Measurements from ENCODE around the gene POLR3H.
"Not testable (repeated sequence)": the region's sequence is repeated elsewhere in the genome, so short reads cannot be mapped to it uniquely, and the experiment has no call there.

The POLR3H gene

DNA sequence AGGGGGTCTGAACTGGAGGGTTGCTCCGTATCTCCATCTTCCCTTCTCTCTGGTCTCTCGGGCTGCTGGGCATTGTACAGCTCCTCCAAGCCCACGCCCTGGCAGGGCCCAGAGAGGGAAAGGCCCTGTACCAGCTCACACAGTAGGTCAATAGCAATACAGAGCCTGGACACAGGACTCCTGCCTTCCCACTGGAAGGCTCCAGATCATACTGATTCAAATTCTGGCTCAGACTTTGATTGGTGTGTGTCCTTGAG, 23.2 kb upstream of the POLR3H start:
- no peak for DNase-seq (ENCODE audit: low read depth, low spot score)

DNA sequence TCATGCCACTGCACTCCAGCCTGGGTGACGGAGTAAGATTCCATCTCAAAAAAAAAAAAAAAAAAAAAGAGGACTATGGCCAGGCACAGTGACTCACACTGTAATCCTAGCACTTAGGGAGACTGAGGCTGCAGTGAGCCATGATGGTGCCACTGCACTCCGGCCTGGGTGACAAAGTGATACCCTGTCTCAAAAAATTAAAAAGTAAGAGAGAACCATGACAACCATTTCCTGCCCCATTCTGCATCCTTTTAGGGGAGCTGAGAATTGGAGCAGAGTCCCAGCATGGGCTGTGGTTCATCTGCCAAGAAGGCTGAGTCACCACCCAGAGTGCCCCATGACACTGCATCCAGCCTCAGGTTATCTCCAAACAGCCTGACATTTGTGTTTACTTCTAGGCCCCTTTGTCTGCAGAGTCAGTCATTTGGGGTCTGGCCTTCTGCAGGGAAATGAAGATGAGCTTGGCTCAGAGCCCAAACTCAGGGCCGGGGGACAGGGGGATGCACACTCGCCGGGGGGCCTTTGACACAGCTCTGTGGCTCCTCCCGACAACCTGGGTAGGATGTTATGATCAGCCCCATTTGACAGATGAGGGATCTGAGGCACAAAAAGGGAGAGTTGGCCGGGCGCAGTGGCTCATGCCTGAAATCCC, 21.3 kb upstream of the POLR3H start:
- no peak overlapping the region for H3K4me3 ChIP-seq (ENCODE audit: low read length)
- no peak for DNase-seq (ENCODE audit: low read depth, low spot score)

More for the DNA sequence above, 23.2 kb upstream of the POLR3H start:
- H3K4me3 ChIP-seq (ENCODE audit: low read length) = no peak overlapping the region

DNA sequence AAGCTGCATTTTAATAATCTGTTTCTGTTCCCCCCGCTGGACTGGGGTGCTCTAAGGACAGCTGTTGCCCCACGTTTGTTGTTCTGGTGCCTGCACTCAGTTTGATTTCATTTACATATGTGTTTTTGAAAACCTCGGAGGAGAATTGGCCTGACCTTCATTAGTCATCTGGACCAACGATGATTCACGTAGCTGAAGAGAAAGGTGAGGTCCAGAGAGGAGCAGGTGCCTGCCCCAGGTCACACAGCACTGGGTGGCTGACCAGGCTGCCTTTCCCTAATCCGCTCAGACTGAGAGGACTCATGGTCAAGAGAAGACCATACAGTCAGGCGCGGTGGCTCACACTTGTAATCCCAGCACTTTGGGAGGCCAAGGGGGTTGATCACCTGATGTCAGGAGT, 20.3 kb upstream of the POLR3H start:
- no peak overlapping the region for H3K4me3 ChIP-seq (ENCODE audit: low read length)
- no peak for DNase-seq (ENCODE audit: low read depth, low spot score)

DNA sequence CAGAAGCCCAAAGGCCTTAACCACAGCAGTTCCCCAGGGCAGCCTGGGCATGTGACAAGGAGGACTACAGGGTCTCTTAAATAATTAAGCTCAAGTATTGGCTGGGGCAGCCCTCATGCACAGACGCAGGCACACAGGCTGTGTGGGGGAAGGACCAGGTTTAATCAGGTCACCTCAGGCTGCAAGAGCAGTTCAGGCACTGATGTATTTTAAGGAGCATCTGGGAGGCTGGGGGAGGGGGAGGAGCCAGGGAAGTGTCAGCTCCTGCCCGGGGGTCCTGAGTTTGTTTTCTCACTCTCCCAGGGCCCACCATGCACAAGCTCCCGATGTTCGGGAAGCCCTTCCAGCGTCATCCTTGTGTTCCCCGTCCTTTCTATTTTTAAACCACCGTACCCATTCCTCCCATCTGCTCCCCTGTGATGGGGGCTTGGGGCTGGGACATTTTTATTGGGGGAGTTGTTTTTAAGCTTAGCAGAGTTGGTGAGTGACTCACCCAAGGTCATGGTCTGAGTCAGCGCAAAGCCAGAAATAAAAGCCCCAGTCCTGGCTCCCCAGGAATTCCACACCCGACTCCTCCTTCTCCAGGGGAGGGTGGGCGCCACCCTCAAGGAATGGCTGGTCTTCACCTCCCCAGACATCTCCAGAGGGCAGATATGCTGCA, 18.9 kb upstream of the POLR3H start:
- no peak overlapping the region for H3K4me3 ChIP-seq (ENCODE audit: low read length)
- no peak for DNase-seq (ENCODE audit: low read depth, low spot score)

DNA sequence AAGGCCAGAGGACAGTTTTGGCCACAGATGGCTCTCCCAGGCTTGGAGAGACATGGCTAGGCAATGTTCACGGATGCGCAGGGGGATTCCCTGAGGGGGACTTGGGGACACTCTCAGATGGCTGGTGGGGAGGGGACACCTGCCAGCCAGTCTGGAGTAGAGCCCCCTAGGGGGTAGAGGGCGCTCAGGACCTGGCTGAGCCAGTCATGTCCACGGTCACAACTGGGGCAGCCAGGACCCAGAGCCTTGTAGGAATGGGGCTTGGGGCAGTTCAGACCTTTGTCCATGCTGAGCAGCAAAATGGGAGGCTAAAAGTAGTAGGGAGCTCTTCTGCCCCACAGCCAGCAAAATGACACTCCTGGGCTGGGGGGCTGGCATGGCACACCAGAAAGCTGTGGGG, 18.2 kb upstream of the POLR3H start:
- no peak overlapping the region for H3K4me3 ChIP-seq (ENCODE audit: low read length)
- no peak for DNase-seq (ENCODE audit: low read depth, low spot score)

DNA sequence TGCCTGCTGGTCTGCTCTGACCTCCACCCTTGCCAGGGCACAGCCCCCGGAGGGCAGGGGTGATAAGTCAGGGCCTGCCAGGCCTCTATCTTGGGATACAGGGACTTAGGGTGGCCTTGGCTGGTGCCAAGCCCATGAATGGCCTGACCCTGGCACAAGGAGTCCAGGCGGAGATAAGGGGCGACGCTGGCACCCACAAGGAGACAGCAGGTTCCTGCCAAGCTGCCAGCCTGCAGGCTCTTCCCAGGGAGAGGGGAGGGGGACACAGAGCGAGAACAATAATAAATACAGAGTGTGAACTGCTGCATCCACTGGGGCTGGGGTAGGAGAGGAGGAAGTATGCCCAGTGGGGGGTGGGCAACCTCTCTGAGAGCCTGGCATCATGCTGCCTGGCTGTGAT, 17.5 kb upstream of the POLR3H start:
- H3K4me3 ChIP-seq (ENCODE audit: low read length) = no peak overlapping the region
- no peak for DNase-seq (ENCODE audit: low read depth, low spot score)

DNA sequence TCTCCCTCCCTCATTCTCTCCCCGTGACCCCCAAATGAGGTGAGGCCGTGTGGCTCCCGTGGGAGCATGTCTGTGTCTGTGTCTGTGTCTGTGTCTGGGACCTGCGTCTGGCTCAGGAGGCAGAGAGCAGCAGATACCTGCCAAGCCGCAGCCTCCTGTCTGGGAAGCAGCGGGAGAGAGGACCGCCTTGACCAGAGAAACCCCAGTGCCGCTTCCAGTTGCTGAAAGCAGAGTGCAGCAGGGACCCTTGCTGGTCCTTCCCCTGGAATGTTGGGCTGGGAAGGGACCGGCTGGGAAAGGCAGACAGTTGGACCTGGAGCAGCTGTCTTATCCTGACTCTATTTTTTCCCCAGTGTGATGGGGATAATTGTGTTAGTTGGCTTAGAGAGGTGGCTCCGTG, 17.1 kb upstream of the POLR3H start:
- no peak for DNase-seq (ENCODE audit: low read depth, low spot score)
- no peak overlapping the region for H3K4me3 ChIP-seq (ENCODE audit: low read length)

DNA sequence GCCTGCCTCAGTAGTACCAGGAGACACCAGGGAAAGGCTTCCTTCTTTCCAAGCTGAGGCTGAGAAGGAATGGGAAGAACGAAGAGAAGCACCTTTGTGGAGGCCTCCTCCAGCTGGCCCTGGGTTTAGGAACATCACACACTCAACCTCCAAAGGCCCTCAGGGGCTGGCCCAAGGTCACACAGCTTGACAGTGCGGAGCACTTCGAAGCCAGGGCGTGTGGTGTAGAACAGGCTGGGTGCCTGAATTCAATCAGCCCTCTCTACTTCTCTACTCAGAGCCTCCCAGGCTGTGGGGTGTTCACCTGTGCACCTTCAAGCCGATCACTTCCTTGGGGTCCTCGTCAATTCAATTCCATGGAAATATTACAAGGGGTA, 15.8 kb upstream of the POLR3H start:
- H3K4me3 ChIP-seq (ENCODE audit: low read length) = no peak overlapping the region
- DNase-seq (ENCODE audit: low read depth, low spot score) = no peak

DNA sequence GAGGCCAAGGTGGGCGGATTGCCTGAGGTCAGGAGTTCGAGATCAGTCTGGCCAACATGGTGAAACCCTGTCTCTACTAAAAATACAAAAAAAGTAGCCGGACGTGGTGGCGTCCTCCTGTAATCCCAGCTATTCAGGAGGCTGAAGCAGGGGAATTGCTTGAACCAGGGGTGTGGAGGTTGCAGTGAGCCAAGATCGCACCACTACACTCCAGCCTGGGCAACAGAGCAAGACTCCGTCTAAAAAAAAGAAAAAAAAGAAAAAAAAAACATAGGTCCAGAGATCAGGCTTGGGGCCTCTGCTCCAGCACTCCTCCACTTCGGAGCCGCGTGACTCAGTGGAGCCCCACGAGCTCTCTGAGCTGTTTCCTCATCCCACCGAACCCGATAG, 14.0 kb upstream of the POLR3H start:
- not testable (repeated sequence) for H3K4me3 ChIP-seq (ENCODE audit: low read length); DNase-seq (ENCODE audit: low read depth, low spot score)

DNA sequence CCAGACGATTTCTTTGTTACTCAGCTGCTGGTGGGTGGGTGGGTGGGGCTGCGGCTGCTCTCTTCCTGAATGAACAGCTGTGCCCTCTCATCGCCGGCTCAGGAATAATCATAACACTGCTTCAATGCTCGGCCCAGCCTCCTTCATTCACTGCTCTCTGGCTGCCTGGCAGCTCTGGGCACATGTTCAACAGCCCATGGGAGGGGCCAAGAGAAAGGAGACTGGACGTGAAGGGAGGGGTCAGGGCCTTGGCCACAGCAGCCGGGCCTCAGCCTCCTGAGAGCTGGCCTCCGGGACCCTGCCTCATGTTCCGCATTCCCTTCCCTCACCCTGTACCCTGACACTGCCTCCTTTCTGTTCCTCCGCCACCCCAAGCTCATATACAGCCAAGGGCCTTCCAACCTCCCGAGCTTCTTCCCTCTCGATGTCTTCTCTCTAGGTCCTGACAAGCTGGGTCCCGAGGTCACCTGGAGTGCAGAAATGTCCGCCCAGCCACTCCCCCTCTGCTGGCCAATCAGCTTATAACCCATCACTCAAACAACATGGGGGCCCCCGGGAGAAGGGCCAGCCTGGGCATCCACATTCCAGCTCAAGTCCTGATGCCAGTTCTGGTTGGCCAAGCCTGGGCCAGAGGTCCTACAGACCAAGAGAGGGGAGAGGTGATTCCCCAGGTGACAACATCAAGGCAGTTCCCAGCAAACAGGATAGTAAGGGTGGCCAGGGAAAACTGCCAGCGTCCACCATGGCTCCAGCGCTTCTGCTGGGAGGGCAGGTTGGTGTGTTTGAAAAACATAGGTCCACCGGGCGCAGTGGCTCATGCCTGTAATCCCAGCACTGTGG, 13.4 kb upstream of the POLR3H start:
- H3K4me3 ChIP-seq (ENCODE audit: low read length) = no peak overlapping the region
- no peak for DNase-seq (ENCODE audit: low read depth, low spot score)

DNA sequence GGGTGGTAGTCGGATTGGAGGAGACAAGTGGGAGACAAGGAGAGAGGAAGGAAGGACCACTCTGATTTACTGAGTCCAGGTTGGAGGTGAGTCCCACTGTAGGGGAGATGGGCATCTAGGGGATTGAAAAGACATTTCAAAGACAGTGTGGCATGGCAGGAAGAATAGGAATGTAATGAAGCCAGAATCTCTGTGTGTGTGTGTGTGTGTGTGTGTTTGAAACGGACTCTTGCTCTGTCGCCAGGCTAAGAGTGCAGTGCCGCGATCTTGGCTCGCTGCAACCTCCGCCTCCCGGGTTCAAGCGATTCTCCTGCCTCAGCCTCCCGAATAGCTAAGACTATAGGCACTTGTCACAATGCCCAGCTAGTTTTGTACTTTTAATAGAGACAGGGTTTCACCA, 12.3 kb upstream of the POLR3H start:
- H3K4me3 ChIP-seq (ENCODE audit: low read length) = no peak overlapping the region
- no peak for DNase-seq (ENCODE audit: low read depth, low spot score)

DNA sequence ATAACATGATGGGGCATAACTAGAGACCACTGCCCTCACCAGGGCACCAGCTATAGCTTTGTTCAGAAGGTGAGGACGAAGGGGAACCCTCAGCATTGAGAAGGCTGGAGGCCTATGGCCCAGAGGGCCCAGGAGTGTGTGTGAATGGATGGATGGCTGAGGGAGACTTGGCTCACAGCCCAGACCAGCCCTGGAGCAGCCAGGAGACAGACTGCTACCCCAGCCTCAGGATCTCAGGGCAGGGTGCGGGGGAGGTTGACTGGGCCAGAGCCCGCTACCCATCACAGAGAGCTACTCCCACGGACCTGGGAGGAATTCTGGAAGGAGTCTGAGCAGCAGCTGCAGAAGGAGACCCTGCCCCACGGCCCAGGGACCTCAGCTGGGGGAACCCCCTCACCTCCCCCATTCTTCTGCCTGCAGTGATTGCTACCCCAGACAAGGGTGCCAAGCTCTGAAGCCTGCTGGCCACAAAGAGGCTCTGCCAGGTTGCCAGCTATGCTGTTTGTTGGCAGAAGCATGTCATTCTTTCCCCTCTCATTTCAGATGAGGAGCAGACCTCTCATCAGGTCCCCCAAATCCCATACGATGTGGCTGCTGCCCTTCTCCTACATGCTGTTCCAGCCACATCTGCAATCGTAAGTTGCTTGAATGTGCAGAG, 11.2 kb upstream of the POLR3H start:
- no peak overlapping the region for H3K4me3 ChIP-seq (ENCODE audit: low read length)
- no peak for DNase-seq (ENCODE audit: low read depth, low spot score)

DNA sequence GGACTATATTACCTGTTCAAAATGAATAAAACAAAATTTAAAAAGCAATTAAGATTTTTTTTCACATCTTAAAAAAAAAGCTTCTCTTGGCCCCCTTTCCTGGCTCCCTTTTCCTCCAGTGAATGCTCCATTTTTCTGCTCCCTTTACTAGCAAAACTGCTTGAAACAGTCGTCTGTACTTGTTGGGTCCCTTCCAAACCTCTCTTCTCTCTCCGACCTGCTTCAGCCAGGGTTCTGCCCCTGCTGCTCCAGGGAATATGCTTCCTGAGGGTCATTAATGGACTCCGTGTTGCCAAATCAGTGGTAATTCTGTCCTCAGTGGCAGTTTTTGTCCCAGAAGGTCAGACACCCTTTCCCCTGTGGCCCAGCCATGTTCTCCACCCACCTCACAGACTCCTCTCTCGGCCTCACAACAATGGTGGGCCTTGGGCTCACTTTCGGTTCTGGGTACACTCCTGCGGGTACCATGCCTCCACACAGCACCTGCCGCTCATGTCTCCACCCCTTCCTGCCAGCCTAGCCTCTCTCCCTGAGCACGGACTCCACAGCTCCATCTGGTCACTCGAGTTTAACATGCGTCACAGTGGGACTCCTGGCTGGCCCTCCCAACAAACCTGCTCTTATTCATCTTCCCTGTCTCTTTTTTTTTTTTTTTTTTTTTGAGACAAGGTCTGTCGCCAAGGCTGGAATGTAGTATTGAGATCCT, 7.8 kb upstream of the POLR3H start:
- H3K4me3 ChIP-seq (ENCODE audit: low read length) = no peak overlapping the region
- DNase-seq (ENCODE audit: low read depth, low spot score) = no peak

DNA sequence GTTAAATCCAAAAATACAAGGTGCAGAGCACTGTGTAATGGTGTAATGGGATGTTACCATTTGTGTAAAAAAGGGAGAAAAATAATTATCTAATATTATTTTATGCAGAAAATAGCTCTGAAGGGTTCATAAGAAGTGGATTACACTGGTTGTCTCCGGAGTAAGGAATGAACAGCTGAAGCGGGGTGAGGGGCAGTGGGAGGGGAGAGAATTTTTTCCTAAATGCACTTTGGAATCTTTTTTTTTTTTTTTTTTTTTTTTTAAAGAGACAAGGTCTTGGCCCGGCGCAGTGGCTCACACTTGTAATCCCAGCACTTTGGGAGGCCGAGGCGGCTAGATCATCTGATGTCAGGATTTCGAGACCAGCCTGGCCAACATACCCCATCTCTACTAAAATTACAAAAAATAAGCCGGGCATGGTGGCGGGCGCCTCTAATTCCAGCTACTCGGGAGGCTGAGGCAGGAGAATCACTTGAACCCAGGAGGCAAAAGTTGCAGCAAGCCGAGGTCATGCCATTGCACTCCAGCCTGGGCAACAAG, 6.8 kb upstream of the POLR3H start:
- no peak overlapping the region for H3K4me3 ChIP-seq (ENCODE audit: low read length)

DNA sequence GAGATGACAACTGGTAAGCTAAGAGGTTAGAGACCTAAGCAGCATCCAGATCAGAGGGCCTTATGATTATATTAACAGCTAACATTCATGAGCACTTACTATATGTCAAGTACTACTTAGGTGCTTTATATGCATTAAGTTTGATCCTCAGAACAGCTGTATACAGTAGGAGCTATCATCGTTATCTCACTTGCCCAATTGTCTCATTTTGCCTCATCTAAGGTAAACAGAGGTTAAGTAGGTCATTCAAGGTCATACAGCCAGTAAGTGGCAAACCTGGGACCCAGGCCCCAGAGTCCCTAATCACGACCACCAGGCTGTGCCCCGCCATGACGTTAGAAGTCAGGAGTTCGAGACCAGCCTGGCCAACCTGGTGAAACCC, 4.6 kb upstream of the POLR3H start:
- H3K4me3 ChIP-seq (ENCODE audit: low read length) = no peak overlapping the region
- DNase-seq (ENCODE audit: low read depth, low spot score) = no peak

More for the DNA sequence above, 6.8 kb upstream of the POLR3H start:
- no peak for DNase-seq (ENCODE audit: low read depth, low spot score)

DNA sequence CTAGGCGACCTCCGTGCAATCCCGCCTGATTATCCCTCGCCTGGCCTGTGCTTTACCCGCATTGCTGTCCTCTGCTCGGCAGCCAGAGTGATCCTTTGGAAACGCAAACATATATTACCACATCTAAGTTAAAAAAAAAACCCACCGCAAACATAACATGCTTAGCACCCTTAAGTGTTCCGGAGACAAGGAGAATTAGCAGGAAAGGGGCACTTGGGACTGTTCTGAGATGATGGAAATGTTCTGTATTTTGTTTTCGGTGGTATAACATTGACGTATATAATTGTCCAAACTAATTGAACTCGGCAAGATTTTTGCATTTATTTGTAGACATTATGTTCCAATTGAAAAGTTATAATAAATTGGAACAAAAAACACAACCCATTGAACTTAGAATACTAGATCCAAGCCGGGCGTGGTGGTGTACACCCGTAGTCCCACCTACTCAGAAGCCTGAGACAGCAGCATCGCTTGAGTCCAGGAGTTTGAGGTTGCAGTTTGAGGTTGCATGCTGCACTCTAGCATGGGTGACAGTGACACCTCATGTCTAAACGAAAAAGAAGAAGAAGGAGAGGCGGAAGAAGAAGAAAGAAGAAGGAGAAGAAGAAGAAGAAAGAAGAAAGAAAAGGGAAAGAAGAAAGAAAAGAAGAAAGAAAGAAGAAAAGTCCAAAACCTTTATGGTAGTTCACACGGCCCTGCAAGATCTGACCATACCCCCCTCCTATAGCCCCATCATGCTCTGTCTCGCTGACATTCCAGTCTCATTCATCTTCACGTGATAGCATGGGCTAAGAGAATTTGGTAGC, 604 bp upstream of the POLR3H start:
- H3K4me3 ChIP-seq (ENCODE audit: low read length) = peak overlapping the region; percentile 95
- DNase-seq (ENCODE audit: low read depth, low spot score) = no peak

DNA sequence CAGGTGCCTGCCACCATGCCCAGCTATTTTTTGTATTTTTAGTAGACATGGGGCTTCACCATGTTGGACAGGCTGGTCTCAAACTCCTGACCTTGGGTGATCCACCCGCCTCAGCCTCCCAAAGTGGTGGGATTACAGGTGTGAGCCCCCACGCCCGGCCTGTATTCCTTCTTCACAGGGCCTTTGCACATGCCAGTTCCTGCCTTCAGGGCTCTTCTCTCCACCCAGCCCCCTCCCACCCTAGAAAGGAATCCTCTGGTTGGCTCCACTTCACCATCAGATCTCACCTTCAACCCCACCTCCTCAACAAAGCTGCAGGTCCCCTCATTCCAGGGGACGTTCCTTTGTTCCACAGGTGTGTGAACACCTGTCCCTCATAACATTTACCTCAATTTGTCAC, 2.0 kb downstream of the POLR3H start:
- H3K4me3 ChIP-seq (ENCODE audit: low read length) = no peak overlapping the region
- DNase-seq (ENCODE audit: low read depth, low spot score) = no peak

DNA sequence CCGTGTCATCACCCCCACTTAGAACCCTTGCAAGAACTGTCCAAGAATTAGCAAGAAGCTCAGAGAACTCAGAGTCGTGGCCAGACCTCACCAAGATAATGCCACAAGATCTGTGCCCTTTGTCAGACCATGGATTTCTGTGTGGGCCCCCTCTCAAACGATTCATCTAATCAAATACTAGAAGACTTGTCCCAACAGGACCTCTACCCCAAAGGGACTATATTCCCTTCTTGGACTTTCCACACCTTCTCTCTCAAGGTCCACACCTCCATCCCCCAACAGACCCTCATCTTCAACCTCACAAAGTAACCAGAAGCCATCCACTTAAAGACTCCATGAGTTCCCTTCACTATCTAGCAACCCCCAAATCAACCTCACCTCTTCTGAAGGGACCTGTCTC, 2.8 kb downstream of the POLR3H start:
- no peak overlapping the region for H3K4me3 ChIP-seq (ENCODE audit: low read length)
- DNase-seq (ENCODE audit: low read depth, low spot score) = no peak

DNA sequence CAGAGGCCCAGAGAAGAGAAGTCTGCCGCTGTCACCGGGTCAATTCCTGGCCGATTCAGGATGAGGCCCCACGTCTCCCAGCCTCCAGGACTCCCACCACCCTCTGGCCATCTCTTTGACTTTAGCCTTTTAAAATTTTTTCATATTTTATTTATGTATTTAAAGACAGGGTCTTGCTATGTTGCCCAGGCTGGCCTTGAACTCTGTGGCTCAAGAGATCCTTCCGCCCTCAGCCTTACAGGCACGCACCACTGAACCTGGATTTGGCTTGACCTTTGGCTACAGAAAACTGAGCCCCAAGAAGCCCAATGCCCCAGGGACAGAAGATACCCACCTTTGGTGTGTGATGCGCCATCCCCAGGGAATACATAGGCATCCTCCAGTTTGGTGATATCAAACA, 3.9 kb downstream of the POLR3H start:
- no peak for DNase-seq (ENCODE audit: low read depth, low spot score)
- no peak overlapping the region for H3K4me3 ChIP-seq (ENCODE audit: low read length)
